ENCODE measurements around the gene UBE2Q1. TPM values are rescaled to one million over a fixed set of nuclear protein-coding genes. Genes with fewer than 3 reads are reported as not detected.
"Not testable (repeated sequence)": the region's sequence is repeated elsewhere in the genome, so short reads cannot be mapped to it uniquely, and the experiment has no call there.

The UBE2Q1 gene
- total and polyA plus RNA-seq, 2 donors = 12.7 to 39.1 TPM

GRCh38 chr1:154531950-154532349 lies 26.5 kb downstream of the UBE2Q1 start:
- not testable (repeated sequence) for H3K27ac ChIP-seq (ENCODE audit: low read depth); H3K36me3 ChIP-seq (ENCODE audit: insufficient read depth); H3K4me1 ChIP-seq (ENCODE audit: insufficient read depth); H3K4me3 ChIP-seq (ENCODE audit: low read depth, low read length); DNase-seq (ENCODE audit: extremely low spot score)
- 99% methylated on average over 13 of the region's 13 CpGs for WGBS

GRCh38 chr1:154529308-154529707 lies 29.2 kb downstream of the UBE2Q1 start:
- Histone ChIP-seq H3K36me3 (ENCODE audit: insufficient read depth) (no peaks in the 10 kb centered on the region), H3K27ac (ENCODE audit: low read depth) (no peak overlapping the region), H3K4me3 (ENCODE audit: low read depth, low read length) (no peak overlapping the region), H3K4me1 (ENCODE audit: insufficient read depth) (no peaks in the 10 kb centered on the region)
- 96% methylated on average over 6 of the region's 6 CpGs for WGBS
- no peak for DNase-seq (ENCODE audit: extremely low spot score)

GRCh38 chr1:154527192-154527591 lies 31.3 kb downstream of the UBE2Q1 start:
- H3K4me1 ChIP-seq (ENCODE audit: insufficient read depth) = no peaks in the 10 kb centered on the region
- no peak for DNase-seq (ENCODE audit: extremely low spot score)
- no peaks in the 10 kb centered on the region for H3K36me3 ChIP-seq (ENCODE audit: insufficient read depth)
- WGBS = 54% methylated on average over 6 of the region's 6 CpGs
- no peak overlapping the region for H3K27ac ChIP-seq (ENCODE audit: low read depth)
- H3K4me3 ChIP-seq (ENCODE audit: low read depth, low read length) = no peak overlapping the region

- Histone ChIP-seq H3K4me3 (ENCODE audit: low read depth, low read length) (no peak overlapping the region), H3K4me1 (ENCODE audit: insufficient read depth) (no peaks in the 10 kb centered on the region), H3K36me3 (ENCODE audit: insufficient read depth) (no peaks in the 10 kb centered on the region), H3K27ac (ENCODE audit: low read depth) (no peak overlapping the region)
- no peak for DNase-seq (ENCODE audit: extremely low spot score)
These were observed 33.6 kb downstream of the UBE2Q1 start for GRCh38 chr1:154524881-154525280.

GRCh38 chr1:154521695-154522094 lies 36.8 kb downstream of the UBE2Q1 start:
- Histone ChIP-seq H3K27ac (ENCODE audit: low read depth) (no peak overlapping the region), H3K4me3 (ENCODE audit: low read depth, low read length) (no peak overlapping the region), H3K36me3 (ENCODE audit: insufficient read depth) (no peaks in the 10 kb centered on the region), H3K4me1 (ENCODE audit: insufficient read depth) (no peaks in the 10 kb centered on the region)
- no peak for DNase-seq (ENCODE audit: extremely low spot score)
- WGBS = 38% methylated on average over 3 of the region's 3 CpGs

- H3K36me3 ChIP-seq (ENCODE audit: insufficient read depth) = no peaks in the 10 kb centered on the region
- 41% methylated on average over 3 of the region's 3 CpGs for WGBS
- no peak overlapping the region for H3K27ac ChIP-seq (ENCODE audit: low read depth)
- no peaks in the 10 kb centered on the region for H3K4me1 ChIP-seq (ENCODE audit: insufficient read depth)
- no peak overlapping the region for H3K4me3 ChIP-seq (ENCODE audit: low read depth, low read length)
- DNase-seq (ENCODE audit: extremely low spot score) = no peak
These were observed 38.1 kb downstream of the UBE2Q1 start for GRCh38 chr1:154520333-154520732.

- no peak for DNase-seq (ENCODE audit: extremely low spot score)
- H3K4me1 ChIP-seq (ENCODE audit: insufficient read depth) = no peaks in the 10 kb centered on the region
- no peak overlapping the region for H3K4me3 ChIP-seq (ENCODE audit: low read depth, low read length)
- no peak overlapping the region for H3K27ac ChIP-seq (ENCODE audit: low read depth)
- H3K36me3 ChIP-seq (ENCODE audit: insufficient read depth) = no peaks in the 10 kb centered on the region
- WGBS = 52% methylated on average over 9 of the region's 9 CpGs
These were observed 38.9 kb downstream of the UBE2Q1 start for GRCh38 chr1:154519591-154519991.

GRCh38 chr1:154517661-154518060 lies 40.8 kb downstream of the UBE2Q1 start:
- Histone ChIP-seq H3K4me1 (ENCODE audit: insufficient read depth) (no peaks in the 10 kb centered on the region), H3K27ac (ENCODE audit: low read depth) (no peak overlapping the region), H3K4me3 (ENCODE audit: low read depth, low read length) (no peak overlapping the region), H3K36me3 (ENCODE audit: insufficient read depth) (no peaks in the 10 kb centered on the region)
- no peak for DNase-seq (ENCODE audit: extremely low spot score)
- WGBS = 91% methylated on average over 11 of the region's 11 CpGs

GRCh38 chr1:154514066-154514553 lies 44.4 kb downstream of the UBE2Q1 start:
- no peaks in the 10 kb centered on the region for H3K36me3 ChIP-seq (ENCODE audit: insufficient read depth)
- no peaks in the 10 kb centered on the region for H3K4me1 ChIP-seq (ENCODE audit: insufficient read depth)
- no peak for DNase-seq (ENCODE audit: extremely low spot score)
- no peak overlapping the region for H3K4me3 ChIP-seq (ENCODE audit: low read depth, low read length)
- no peak overlapping the region for H3K27ac ChIP-seq (ENCODE audit: low read depth)
- 83% methylated on average over 7 of the region's 7 CpGs for WGBS

GRCh38 chr1:154512760-154513159 lies 45.7 kb downstream of the UBE2Q1 start:
- H3K36me3 ChIP-seq (ENCODE audit: insufficient read depth) = no peaks in the 10 kb centered on the region
- DNase-seq (ENCODE audit: extremely low spot score) = no peak
- H3K4me1 ChIP-seq (ENCODE audit: insufficient read depth) = no peaks in the 10 kb centered on the region
- 77% methylated on average over 3 of the region's 3 CpGs for WGBS
- H3K4me3 ChIP-seq (ENCODE audit: low read depth, low read length) = no peak overlapping the region
- no peak overlapping the region for H3K27ac ChIP-seq (ENCODE audit: low read depth)

- WGBS = 80% methylated on average over 5 of the region's 5 CpGs
- no peak for DNase-seq (ENCODE audit: extremely low spot score)
These were observed 54.6 kb downstream of the UBE2Q1 start for GRCh38 chr1:154503898-154504297.

GRCh38 chr1:154502744-154503115 lies 55.7 kb downstream of the UBE2Q1 start:
- 13% methylated on average over 43 of the region's 43 CpGs for WGBS
- Histone ChIP-seq H3K4me1 (ENCODE audit: insufficient read depth) (peaks cover 2% of the 10 kb centered on the region), H3K4me3 (ENCODE audit: low read depth, low read length) (peak overlapping the region; percentile 36), H3K36me3 (ENCODE audit: insufficient read depth) (no peaks in the 10 kb centered on the region), H3K27ac (ENCODE audit: low read depth) (no peak overlapping the region)
- no peak for DNase-seq (ENCODE audit: extremely low spot score)

More at GRCh38 chr1:154503898-154504297, 54.6 kb downstream of the UBE2Q1 start:
- Histone ChIP-seq H3K27ac (ENCODE audit: low read depth) (no peak overlapping the region), H3K4me3 (ENCODE audit: low read depth, low read length) (no peak overlapping the region), H3K36me3 (ENCODE audit: insufficient read depth) (no peaks in the 10 kb centered on the region), H3K4me1 (ENCODE audit: insufficient read depth) (peaks cover 2% of the 10 kb centered on the region)

- no peak for DNase-seq (ENCODE audit: extremely low spot score)
These were observed 56.3 kb downstream of the UBE2Q1 start, which contains the start of the genes SHE and TDRD10 for GRCh38 chr1:154502066-154502743. TSS of gene SHE (minus strand) at chr1:154502412. CDS start at chr1:154502026, 386 bp downstream. TSS of gene TDRD10 (plus strand) at chr1:154502219. CDS start at chr1:154506904, 4,685 bp downstream.

GRCh38 chr1:154501423-154502065 lies 56.9 kb downstream of the UBE2Q1 start:
- peak overlapping the region; percentile 6 for H3K27ac ChIP-seq (ENCODE audit: low read depth)
- H3K36me3 ChIP-seq (ENCODE audit: insufficient read depth) = no peaks in the 10 kb centered on the region
- 2% methylated on average over 54 of the region's 54 CpGs for WGBS
- H3K4me1 ChIP-seq (ENCODE audit: insufficient read depth) = peaks cover 2% of the 10 kb centered on the region
- peak overlapping the region; percentile 36 for H3K4me3 ChIP-seq (ENCODE audit: low read depth, low read length)
- DNase-seq (ENCODE audit: extremely low spot score) = no peak

More at GRCh38 chr1:154502066-154502743, 56.3 kb downstream of the UBE2Q1 start, which contains the start of the genes SHE and TDRD10:
- Histone ChIP-seq H3K4me1 (ENCODE audit: insufficient read depth) (peaks cover 2% of the 10 kb centered on the region), H3K36me3 (ENCODE audit: insufficient read depth) (no peaks in the 10 kb centered on the region), H3K4me3 (ENCODE audit: low read depth, low read length) (peak within 1 kb of the TSS; percentile 36), H3K27ac (ENCODE audit: low read depth) (peak within 1 kb of the TSS; percentile 6)
- WGBS = 2% methylated on average over 89 of the region's 90 CpGs

Data from urinary bladder (tissue), 4 donors.